ENCODE results near the gene C1orf141.
"Not testable (repeated sequence)": the region's sequence is repeated elsewhere in the genome, so short reads cannot be mapped to it uniquely, and the experiment has no call there.

Gene C1orf141

GRCh38 chr1:67078291-67078690 is 56.5 kb downstream of the C1orf141 start:
- TF ChIP-seq CTCF (IDR thresholded peaks at IDR 0.05; ENCODE audit: low read depth, low read length, missing control alignments), result no peak
- no peak overlapping the region for H3K4me3 ChIP-seq (replicated peaks; ENCODE audit: low read depth, low read length)
- DNase-seq (ENCODE audit: extremely low read depth, low read depth), result no peak

GRCh38 chr1:67077593-67077992 is 57.2 kb downstream of the C1orf141 start:
- no peak for TF ChIP-seq CTCF (IDR thresholded peaks at IDR 0.05; ENCODE audit: low read depth, low read length, missing control alignments)
- no peak for DNase-seq (ENCODE audit: extremely low read depth, low read depth)
- no peak overlapping the region for H3K4me3 ChIP-seq (replicated peaks; ENCODE audit: low read depth, low read length)

- no peak for DNase-seq (ENCODE audit: extremely low read depth, low read depth)
These were observed 62.0 kb downstream of the C1orf141 start for GRCh38 chr1:67072749-67073148.

GRCh38 chr1:67067655-67068054 is 67.1 kb downstream of the C1orf141 start:
- H3K4me3 ChIP-seq (replicated peaks; ENCODE audit: low read depth, low read length); DNase-seq (ENCODE audit: extremely low read depth, low read depth): not testable (repeated sequence)

More at GRCh38 chr1:67072749-67073148, 62.0 kb downstream of the C1orf141 start:
- no peak for TF ChIP-seq CTCF (IDR thresholded peaks at IDR 0.05; ENCODE audit: low read depth, low read length, missing control alignments)
- H3K4me3 ChIP-seq (replicated peaks; ENCODE audit: low read depth, low read length), result no peak overlapping the region

GRCh38 chr1:67062412-67062811 is 72.4 kb downstream of the C1orf141 start:
- TF ChIP-seq CTCF (IDR thresholded peaks at IDR 0.05; ENCODE audit: low read depth, low read length, missing control alignments), result no peak
- no peak overlapping the region for H3K4me3 ChIP-seq (replicated peaks; ENCODE audit: low read depth, low read length)
- no peak for DNase-seq (ENCODE audit: extremely low read depth, low read depth)

GRCh38 chr1:67061266-67061665 is 73.5 kb downstream of the C1orf141 start:
- no peak overlapping the region for H3K4me3 ChIP-seq (replicated peaks; ENCODE audit: low read depth, low read length)
- DNase-seq (ENCODE audit: extremely low read depth, low read depth), result no peak
- TF ChIP-seq CTCF (IDR thresholded peaks at IDR 0.05; ENCODE audit: low read depth, low read length, missing control alignments), result no peak

GRCh38 chr1:67060811-67061218 is 74.0 kb downstream of the C1orf141 start:
- no peak overlapping the region for H3K4me3 ChIP-seq (replicated peaks; ENCODE audit: low read depth, low read length)
- no peak for TF ChIP-seq CTCF (IDR thresholded peaks at IDR 0.05; ENCODE audit: low read depth, low read length, missing control alignments)
- DNase-seq (ENCODE audit: extremely low read depth, low read depth), result peak; percentile 89

Measured in HFF-Myc (cell line).